ENCODE data around the gene WNT9A. TPM values are rescaled to one million over a fixed set of nuclear protein-coding genes. Genes with fewer than 3 reads are reported as not detected.

Gene WNT9A
- total RNA-seq, 1 donor: 0.36 TPM

DNA sequence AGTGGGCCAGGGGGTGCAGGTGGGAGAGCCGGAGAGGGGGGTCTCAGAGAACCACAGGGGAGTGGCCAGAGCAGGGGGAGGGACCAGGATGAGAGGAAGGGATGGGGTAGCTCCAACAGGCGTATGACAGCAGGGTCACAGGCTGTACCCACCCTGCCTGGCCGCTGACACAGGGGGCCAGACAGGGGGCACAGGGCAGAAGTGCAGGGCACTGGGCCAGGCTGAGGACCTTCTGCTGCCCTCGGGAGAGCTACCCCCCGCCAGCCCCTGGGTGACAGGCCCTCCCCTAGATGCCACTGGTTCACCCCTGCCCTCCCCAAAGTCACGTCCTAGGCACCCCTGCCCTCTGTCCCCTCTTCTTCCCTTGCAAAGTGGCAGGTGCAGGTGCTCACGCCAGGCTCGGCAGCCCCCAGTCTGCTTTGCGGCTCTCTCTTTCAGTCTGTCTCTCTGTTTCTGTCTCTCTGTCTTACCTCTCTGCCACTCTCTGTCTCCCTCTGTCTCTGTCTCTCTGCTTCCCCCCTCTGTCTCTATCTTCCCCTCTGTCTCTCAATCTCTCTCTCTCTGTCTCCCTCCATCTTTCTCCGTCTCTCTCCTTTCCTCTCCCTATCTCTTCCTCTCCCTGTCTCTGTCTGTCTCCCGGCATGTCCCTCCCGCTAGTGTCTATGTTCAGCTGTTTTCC, 48.5 kb downstream of the WNT9A start:
- Histone ChIP-seq H2AFZ (ENCODE audit: low read length) (no peak overlapping the region), H3K4me3 (ENCODE audit: insufficient read depth, low read length) (no peak overlapping the region), H4K20me1 (ENCODE audit: insufficient read depth, low read length) (no peaks in the 10 kb centered on the region), H3K4me2 (ENCODE audit: insufficient read depth, low read length) (no peak overlapping the region), H3K36me3 (ENCODE audit: insufficient read depth, low read length) (no peaks in the 10 kb centered on the region), H3K27ac (ENCODE audit: low read depth, low read length) (no peak overlapping the region), H3K4me1 (ENCODE audit: insufficient read depth, low read length) (no peaks in the 10 kb centered on the region), H3K9me3 (ENCODE audit: low read depth, low read length) (no peaks in the 10 kb centered on the region), H3K27me3 (ENCODE audit: insufficient read depth, low read length) (no peaks in the 10 kb centered on the region), H3K79me2 (ENCODE audit: insufficient read depth, low read length) (no peaks in the 10 kb centered on the region)
- no peak for TF ChIP-seq CTCF (IDR thresholded peaks at IDR 0.05; ENCODE audit: extremely low read depth, low read depth, low read length)
- no peak for DNase-seq (ENCODE audit: insufficient read length, low spot score, missing footprints)

DNA sequence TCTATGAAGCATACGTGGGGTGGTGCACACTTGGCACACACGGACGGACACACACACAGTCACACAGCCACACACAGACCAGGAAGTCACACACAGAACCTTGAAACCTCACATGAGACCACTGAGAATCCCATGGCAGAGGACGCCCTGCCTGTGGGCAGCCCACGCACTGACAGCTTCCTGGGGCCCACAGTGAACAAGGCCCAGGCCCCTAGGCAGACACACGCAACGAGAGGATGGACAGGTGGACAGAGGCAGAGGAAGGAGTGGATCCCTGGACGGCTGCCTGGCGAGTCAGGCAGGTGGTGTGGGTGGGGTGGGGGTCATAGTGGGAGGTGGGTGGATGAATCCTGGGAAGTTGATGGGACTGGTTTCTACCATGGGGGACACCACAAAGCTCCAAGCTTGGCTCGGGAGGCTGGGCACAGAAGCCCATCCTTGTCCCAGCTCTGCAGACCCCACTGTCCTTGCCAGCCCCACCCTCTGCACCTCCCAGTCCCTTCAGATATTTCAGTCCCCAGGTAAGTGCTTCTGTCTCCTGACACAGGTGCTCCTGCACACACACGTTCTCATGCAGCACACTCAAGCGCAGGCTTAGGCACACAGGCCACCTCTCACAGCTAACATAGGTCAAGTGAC, 49.1 kb downstream of the WNT9A start:
- Histone ChIP-seq H4K20me1 (ENCODE audit: insufficient read depth, low read length) (no peaks in the 10 kb centered on the region), H3K4me2 (ENCODE audit: insufficient read depth, low read length) (no peak overlapping the region), H3K27me3 (ENCODE audit: insufficient read depth, low read length) (no peaks in the 10 kb centered on the region), H3K36me3 (ENCODE audit: insufficient read depth, low read length) (no peaks in the 10 kb centered on the region), H3K9me3 (ENCODE audit: low read depth, low read length) (no peaks in the 10 kb centered on the region), H3K4me1 (ENCODE audit: insufficient read depth, low read length) (no peaks in the 10 kb centered on the region), H3K4me3 (ENCODE audit: insufficient read depth, low read length) (no peak overlapping the region), H3K27ac (ENCODE audit: low read depth, low read length) (no peak overlapping the region), H2AFZ (ENCODE audit: low read length) (no peak overlapping the region), H3K79me2 (ENCODE audit: insufficient read depth, low read length) (no peaks in the 10 kb centered on the region)
- TF ChIP-seq CTCF (IDR thresholded peaks at IDR 0.05; ENCODE audit: extremely low read depth, low read depth, low read length): no peak
- DNase-seq (ENCODE audit: insufficient read length, low spot score, missing footprints): no peak

DNA sequence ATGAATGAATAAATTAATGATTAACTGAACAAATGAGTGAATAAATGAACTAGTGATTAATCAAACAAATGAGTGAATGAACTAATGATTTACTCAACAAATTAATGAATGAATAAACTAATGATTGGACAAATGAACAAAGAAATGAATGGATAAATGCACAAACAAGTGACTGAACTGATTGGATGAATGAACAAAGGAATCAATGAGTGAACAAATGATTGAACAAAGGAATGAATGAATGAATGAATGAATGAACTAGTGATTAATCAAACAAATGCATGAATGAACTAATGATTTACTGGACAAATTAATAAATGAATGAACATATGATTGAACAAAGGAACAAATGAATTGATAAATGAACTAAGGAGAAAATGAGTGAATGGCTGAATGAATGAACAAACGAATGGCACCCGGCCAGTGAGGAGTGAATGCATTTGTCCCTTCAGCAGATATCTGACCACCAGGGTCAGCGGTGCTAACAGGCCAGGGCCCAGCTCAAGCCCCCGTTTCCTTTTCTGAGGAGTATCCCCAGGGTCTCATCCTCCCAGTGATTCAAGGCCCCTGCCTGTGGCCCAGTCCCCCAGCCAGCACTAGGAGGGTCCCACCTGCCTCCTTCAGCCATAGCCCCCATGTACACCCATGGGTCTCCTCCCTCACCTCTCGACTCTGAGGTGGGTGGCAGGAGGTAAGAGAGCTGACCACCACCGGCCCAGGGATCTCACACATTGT, 49.9 kb downstream of the WNT9A start:
- no peaks in the 10 kb centered on the region for H3K36me3 ChIP-seq (ENCODE audit: insufficient read depth, low read length)
- H2AFZ ChIP-seq (ENCODE audit: low read length): no peak overlapping the region
- no peak overlapping the region for H3K4me3 ChIP-seq (ENCODE audit: insufficient read depth, low read length)
- no peaks in the 10 kb centered on the region for H3K4me1 ChIP-seq (ENCODE audit: insufficient read depth, low read length)
- H3K4me2 ChIP-seq (ENCODE audit: insufficient read depth, low read length): no peak overlapping the region
- H3K79me2 ChIP-seq (ENCODE audit: insufficient read depth, low read length): no peaks in the 10 kb centered on the region
- DNase-seq (ENCODE audit: insufficient read length, low spot score, missing footprints): no peak
- no peaks in the 10 kb centered on the region for H3K27me3 ChIP-seq (ENCODE audit: insufficient read depth, low read length)
- H3K9me3 ChIP-seq (ENCODE audit: low read depth, low read length): no peaks in the 10 kb centered on the region
- H3K27ac ChIP-seq (ENCODE audit: low read depth, low read length): no peak overlapping the region
- no peak for TF ChIP-seq CTCF (IDR thresholded peaks at IDR 0.05; ENCODE audit: extremely low read depth, low read depth, low read length)
- no peaks in the 10 kb centered on the region for H4K20me1 ChIP-seq (ENCODE audit: insufficient read depth, low read length)
